Fibroblast of the aortic adventitia (primary cell): ENCODE measurements around the gene SCAMP3. TPM values are rescaled to one million over a fixed set of nuclear protein-coding genes. Genes with fewer than 3 reads are reported as not detected.
"Not testable (repeated sequence)": the region's sequence is repeated elsewhere in the genome, so short reads cannot be mapped to it uniquely, and the experiment has no call there.

Source experiments
- DNase-seq: peaks from one replicate; pipeline ENCODE4 v3.0.0-alpha.2; 2010; ENCODE audit warnings: low read depth
- H3K4me3 ChIP-seq: 2 replicates; pipeline ENCODE4 v1.5.1; 2011; ENCODE audit warnings: low read depth, mild to moderate bottlenecking, control low read depth, low read length, moderate library complexity
- total RNA-seq: library from RNA; depleted of rRNA; stranded (reverse); fragments of >200 nt; gene quantifications from 2 replicates; pipeline ENCODE4 v1.2.3, GENCODE V29; 2012; ENCODE audit warnings: low replicate concordance
- TF ChIP-seq, protein P1 (sequence below): IDR thresholded peaks from 2 replicates; pipeline ENCODE4 v1.5.1; 2011; ENCODE audit warnings: mild to moderate bottlenecking, low read length, control low read depth, inconsistent platforms; ENCODE audit not compliant: insufficient read depth

The SCAMP3 gene
- total RNA-seq, 1 donor, result 47.6 TPM

- no peak overlapping the region for H3K4me3 ChIP-seq
- TF ChIP-seq, protein P1, sequence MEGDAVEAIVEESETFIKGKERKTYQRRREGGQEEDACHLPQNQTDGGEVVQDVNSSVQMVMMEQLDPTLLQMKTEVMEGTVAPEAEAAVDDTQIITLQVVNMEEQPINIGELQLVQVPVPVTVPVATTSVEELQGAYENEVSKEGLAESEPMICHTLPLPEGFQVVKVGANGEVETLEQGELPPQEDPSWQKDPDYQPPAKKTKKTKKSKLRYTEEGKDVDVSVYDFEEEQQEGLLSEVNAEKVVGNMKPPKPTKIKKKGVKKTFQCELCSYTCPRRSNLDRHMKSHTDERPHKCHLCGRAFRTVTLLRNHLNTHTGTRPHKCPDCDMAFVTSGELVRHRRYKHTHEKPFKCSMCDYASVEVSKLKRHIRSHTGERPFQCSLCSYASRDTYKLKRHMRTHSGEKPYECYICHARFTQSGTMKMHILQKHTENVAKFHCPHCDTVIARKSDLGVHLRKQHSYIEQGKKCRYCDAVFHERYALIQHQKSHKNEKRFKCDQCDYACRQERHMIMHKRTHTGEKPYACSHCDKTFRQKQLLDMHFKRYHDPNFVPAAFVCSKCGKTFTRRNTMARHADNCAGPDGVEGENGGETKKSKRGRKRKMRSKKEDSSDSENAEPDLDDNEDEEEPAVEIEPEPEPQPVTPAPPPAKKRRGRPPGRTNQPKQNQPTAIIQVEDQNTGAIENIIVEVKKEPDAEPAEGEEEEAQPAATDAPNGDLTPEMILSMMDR, result no peak
Measured at GRCh38 chr1:155295183-155295941, 33.2 kb upstream of the SCAMP3 start.

GRCh38 chr1:155294520-155295182 is 32.5 kb upstream of the SCAMP3 start:
- H3K4me3 ChIP-seq, result no peak overlapping the region
- no peak for DNase-seq
- TF ChIP-seq, protein P1, result no peak

More at GRCh38 chr1:155295183-155295941, 33.2 kb upstream of the SCAMP3 start:
- no peak for DNase-seq

GRCh38 chr1:155293086-155293749 is 31.1 kb upstream of the SCAMP3 start:
- TF ChIP-seq, protein P1, result no peak

DNA sequence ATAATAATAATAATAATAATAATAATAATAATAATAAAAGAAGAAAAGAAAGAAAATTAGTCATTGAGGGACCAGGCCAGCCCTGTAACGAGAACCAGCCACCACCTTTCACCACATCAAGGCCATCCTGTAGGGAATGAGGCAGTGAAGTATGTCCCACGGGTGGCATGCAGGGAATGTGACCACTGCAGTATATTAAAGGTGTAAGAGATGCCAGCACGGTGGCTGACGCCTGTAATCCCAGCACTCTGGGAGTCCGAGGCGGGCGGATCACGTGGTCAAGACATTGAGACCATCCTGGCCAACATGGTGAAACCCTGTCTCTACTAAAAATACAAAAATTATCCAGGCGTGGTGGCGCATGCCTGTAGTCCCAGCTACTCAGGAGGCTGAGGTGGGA is 28.8 kb upstream of the SCAMP3 start:
- not testable (repeated sequence) for H3K4me3 ChIP-seq, DNase-seq

More at GRCh38 chr1:155293086-155293749, 31.1 kb upstream of the SCAMP3 start:
- no peak for DNase-seq
- no peak overlapping the region for H3K4me3 ChIP-seq

GRCh38 chr1:155287987-155288543 is 25.9 kb upstream of the SCAMP3 start:
- H3K4me3 ChIP-seq, result no peak overlapping the region
- TF ChIP-seq, protein P1, result no peak
- DNase-seq, result no peak

- no peak for DNase-seq
- no peak overlapping the region for H3K4me3 ChIP-seq
- TF ChIP-seq, protein P1, result no peak
Measured at GRCh38 chr1:155286544-155286943, 24.4 kb upstream of the SCAMP3 start.

DNA sequence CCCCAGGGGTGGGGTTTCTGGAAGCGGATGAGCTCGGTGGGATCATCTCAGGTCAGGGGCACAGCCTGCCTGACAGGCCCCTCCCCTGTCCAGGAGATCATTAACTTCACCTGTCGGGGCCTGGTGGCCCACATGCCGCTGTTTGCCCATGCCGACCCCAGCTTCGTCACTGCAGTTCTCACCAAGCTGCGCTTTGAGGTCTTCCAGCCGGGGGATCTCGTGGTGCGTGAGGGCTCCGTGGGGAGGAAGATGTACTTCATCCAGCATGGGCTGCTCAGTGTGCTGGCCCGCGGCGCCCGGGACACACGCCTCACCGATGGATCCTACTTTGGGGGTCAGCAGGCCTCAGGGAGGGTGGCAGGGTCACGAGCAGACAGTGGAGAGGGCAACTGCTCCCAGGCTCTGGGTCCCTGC is 23.5 kb upstream of the SCAMP3 start:
- TF ChIP-seq, protein P1, result no peak
- DNase-seq, result no peak
- no peak overlapping the region for H3K4me3 ChIP-seq
